Measurements from ENCODE around the gene ATG7. TPM values are rescaled to one million over a fixed set of nuclear protein-coding genes. Genes with fewer than 3 reads are reported as not detected.

The ATG7 gene, protein sequence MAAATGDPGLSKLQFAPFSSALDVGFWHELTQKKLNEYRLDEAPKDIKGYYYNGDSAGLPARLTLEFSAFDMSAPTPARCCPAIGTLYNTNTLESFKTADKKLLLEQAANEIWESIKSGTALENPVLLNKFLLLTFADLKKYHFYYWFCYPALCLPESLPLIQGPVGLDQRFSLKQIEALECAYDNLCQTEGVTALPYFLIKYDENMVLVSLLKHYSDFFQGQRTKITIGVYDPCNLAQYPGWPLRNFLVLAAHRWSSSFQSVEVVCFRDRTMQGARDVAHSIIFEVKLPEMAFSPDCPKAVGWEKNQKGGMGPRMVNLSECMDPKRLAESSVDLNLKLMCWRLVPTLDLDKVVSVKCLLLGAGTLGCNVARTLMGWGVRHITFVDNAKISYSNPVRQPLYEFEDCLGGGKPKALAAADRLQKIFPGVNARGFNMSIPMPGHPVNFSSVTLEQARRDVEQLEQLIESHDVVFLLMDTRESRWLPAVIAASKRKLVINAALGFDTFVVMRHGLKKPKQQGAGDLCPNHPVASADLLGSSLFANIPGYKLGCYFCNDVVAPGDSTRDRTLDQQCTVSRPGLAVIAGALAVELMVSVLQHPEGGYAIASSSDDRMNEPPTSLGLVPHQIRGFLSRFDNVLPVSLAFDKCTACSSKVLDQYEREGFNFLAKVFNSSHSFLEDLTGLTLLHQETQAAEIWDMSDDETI
- polyA plus RNA-seq (2012; ENCODE audit: insufficient read depth, insufficient read length) = 17.0 TPM

GRCh38 chr3:11271986-11272904 is at the start of gene ATG7:
Gene ATG7 (plus strand): TSS chr3:11272397. CDS start chr3:11298696, 26,299 bp downstream.
- peak; percentile 94 for DNase-seq (ENCODE audit: low read depth, low spot score)
- H3K4me3 ChIP-seq (ENCODE audit: low read length) = peak within 1 kb of the TSS; percentile 83

DNA sequence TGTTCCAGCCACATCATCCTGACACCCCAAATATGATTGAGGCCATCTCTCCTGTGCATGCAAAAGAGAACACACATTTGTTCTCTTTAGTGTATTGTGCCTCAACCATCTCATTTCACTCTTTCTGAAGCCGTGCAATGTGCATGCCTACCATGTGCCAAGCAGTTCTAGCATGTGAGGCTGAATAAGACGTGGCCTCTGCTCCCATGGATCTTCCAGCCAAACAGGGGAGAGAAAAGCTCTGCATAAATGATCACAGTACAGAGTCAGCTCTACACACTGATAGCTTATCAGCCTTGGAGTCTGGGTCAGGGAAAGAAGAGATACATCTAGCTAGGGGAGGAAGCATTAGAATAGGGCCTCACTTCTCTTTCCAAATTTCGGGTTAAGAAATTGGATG is 48.2 kb upstream of the ATG7 start:
- no peak for DNase-seq (ENCODE audit: low read depth, low spot score)

GRCh38 chr3:11224870-11225229 is 47.3 kb upstream of the ATG7 start:
- DNase-seq (ENCODE audit: low read depth, low spot score) = no peak
- H3K4me3 ChIP-seq (ENCODE audit: low read length) = no peak overlapping the region

More for the DNA sequence above, 48.2 kb upstream of the ATG7 start:
- no peak overlapping the region for H3K4me3 ChIP-seq (ENCODE audit: low read length)

DNA sequence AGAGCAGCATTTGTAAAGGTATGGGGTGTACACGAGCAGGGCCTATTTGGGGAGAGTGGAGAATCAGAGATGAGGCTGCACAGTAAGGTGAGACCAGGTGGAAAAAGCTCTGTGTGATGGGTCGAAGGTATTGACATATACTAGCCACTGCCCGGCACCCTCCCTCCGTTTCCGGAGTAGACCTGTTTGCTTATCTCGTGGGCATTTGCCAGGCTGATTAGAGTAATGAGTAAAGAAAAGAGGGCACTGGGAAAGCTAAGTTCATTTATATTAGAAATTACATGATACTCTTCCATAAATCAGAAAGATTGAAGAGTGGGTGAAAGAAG is 46.2 kb upstream of the ATG7 start:
- no peak overlapping the region for H3K4me3 ChIP-seq (ENCODE audit: low read length)
- no peak for DNase-seq (ENCODE audit: low read depth, low spot score)

DNA sequence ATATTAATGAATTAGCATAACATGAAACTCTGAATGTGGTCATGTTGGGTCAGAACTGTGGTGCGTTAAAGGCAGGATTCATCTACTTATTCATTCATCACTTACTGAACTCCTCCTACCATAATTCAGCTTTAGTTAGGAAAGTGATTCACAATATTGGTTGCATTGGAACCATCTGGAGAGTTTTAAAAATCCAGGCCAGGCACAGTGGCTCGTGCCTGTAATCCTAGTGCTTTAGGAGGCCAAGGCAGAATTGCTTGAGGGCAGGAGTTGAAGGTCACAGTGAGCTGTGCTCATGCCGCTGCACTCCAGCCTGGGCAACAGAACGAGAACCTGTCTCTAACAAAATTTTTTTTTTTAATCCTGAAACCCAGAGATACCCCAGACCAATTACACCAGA is 44.2 kb upstream of the ATG7 start:
- DNase-seq (ENCODE audit: low read depth, low spot score) = no peak

GRCh38 chr3:11230125-11230524 is 42.1 kb upstream of the ATG7 start:
- no peak for DNase-seq (ENCODE audit: low read depth, low spot score)
- no peak overlapping the region for H3K4me3 ChIP-seq (ENCODE audit: low read length)

More for the DNA sequence above, 44.2 kb upstream of the ATG7 start:
- H3K4me3 ChIP-seq (ENCODE audit: low read length) = no peak overlapping the region

GRCh38 chr3:11230832-11231231 is 41.4 kb upstream of the ATG7 start:
- no peak for DNase-seq (ENCODE audit: low read depth, low spot score)
- no peak overlapping the region for H3K4me3 ChIP-seq (ENCODE audit: low read length)

GRCh38 chr3:11235385-11235784 is 36.8 kb upstream of the ATG7 start:
- H3K4me3 ChIP-seq (ENCODE audit: low read length) = no peak overlapping the region
- DNase-seq (ENCODE audit: low read depth, low spot score) = no peak

DNA sequence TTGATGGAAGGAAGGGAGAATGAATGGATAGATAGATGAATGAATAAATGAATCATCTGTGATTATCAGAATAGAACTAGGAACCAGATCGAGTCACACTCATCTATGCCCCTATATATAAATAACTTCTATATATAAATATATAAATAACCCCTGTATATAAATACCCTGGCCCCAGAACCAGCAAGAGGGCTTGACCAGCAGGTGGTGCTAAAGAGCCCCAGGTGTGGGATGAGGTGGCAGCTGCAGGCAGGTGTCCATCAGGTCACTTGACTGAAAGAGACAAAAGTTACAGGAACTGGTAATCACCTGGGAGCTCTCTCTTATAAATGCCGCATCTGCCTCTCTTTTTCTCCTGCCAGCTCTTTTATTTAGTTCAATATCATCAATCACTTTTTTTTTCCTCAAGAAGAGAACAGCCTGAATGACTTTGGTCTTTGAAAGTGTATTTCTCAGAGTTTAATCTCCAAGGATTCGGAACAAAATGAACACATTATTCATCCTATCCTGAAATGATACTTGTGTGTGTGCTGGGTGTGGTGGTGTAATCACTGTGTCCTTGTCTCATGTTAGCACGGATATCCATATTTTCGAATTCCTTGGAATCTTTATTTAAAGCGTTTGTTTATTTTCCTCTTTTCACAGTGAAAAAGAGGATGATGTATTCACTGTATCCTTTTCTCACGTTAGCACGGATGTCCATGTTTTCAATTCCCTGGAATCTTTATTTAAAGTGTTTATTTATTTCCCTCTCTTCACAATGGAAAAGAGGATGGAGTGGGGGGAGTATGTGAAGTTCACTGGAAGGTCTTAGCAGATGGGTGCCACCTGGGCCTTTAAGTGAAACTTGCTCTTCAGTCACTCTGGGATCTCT is 35.4 kb upstream of the ATG7 start:
- no peak overlapping the region for H3K4me3 ChIP-seq (ENCODE audit: low read length)
- DNase-seq (ENCODE audit: low read depth, low spot score) = peak; percentile 44

DNA sequence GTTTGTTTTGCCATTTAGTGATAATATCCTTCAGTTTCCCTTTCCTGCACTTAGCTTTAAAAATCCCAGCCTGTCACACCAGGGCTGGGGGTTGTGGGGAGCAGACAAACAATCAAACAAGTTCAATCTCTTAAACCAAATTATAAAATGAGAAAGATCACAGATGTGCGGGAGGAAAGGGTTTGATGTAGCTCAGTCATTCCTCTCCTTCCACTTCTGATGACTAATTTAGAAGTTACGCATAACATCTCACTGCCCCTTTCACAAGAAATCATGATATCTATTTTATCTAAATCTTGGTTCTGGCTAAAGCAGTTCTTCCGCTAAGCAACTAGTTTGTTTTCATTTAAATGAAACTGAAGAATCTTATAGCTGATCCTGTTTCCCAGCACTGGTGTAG is 34.1 kb upstream of the ATG7 start:
- H3K4me3 ChIP-seq (ENCODE audit: low read length) = no peak overlapping the region
- DNase-seq (ENCODE audit: low read depth, low spot score) = no peak

DNA sequence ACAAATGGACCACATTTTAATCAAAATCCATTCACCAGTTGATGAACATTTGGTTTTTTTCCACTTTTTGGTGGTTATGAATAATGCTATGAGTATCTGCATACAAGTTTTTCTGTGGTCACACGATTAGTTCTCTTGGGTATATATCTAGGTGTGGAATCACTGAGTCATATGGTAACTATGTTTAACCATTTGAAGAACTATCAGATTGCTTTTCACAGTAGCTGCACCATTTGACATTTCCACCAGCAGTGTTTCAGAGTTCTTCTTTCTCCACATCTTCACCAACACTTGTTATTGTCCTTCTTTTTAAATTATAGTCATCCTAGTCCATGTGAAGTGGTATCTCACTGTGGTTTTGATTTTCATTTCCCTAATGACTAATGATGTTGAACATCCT is 33.3 kb upstream of the ATG7 start:
- no peak overlapping the region for H3K4me3 ChIP-seq (ENCODE audit: low read length)

DNA sequence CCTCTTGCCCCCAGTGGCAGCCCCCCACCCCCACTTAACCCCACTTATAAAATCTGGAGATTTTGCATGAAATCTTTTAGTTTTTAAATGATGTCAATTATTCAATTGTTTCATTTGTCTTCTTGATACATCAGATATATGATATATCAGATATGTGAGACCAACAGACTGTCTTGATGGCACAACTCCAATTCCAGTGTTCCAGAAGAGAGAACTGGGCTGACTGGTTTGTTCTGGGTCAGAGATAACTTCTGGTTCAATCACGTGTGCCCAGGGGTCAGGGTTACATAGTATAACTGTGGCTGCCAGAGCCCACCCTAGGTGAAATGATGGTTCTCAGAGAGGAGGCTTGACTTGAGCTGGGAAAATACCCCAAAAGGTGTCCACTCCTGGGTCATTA is 32.4 kb upstream of the ATG7 start:
- DNase-seq (ENCODE audit: low read depth, low spot score) = no peak
- no peak overlapping the region for H3K4me3 ChIP-seq (ENCODE audit: low read length)

More for the DNA sequence above, 33.3 kb upstream of the ATG7 start:
- DNase-seq (ENCODE audit: low read depth, low spot score) = no peak

GRCh38 chr3:11240496-11240895 is 31.7 kb upstream of the ATG7 start:
- H3K4me3 ChIP-seq (ENCODE audit: low read length) = no peak overlapping the region
- no peak for DNase-seq (ENCODE audit: low read depth, low spot score)

GRCh38 chr3:11244121-11244677 is 28.0 kb upstream of the ATG7 start:
- no peak for DNase-seq (ENCODE audit: low read depth, low spot score)
- H3K4me3 ChIP-seq (ENCODE audit: low read length) = no peak overlapping the region

GRCh38 chr3:11245276-11245675 is 26.9 kb upstream of the ATG7 start:
- H3K4me3 ChIP-seq (ENCODE audit: low read length) = no peak overlapping the region
- peak; percentile 58 for DNase-seq (ENCODE audit: low read depth, low spot score)

DNA sequence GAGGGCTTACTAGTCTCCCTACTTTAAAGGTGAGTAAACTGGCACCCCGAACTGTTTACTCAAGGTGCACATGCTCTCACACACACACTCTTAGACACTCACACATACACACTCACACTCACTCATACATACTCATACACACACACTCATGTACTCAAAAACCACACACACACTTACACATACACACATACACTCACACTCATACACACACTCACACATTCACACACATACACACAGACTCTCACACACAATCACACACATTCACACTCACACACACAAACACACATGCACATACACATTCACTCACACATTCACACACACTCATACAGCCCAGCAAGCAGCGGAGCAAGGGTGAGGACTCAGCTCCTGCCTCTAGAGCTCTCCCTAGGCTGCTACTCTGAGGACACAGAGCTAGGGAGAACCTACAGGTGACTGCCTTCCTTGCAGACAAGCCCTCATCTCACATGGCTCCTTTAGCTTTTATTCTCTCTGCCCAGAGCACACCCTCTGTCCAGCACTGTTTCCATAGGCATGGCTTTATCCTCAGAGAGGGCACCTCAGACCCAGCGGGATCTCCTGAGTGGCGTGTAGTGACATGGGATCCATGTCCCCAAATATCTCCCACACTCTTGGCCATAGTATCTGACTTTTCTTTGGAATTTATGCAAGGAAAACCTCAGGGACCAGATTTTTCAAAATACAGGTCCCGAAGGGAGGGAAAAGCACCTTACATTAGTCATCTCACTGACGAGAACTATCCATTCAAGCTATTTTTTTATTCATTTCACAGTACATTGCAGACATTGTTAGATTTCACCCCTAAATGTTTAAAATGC is 26.2 kb upstream of the ATG7 start:
- DNase-seq (ENCODE audit: low read depth, low spot score) = no peak
- H3K4me3 ChIP-seq (ENCODE audit: low read length) = no peak overlapping the region

DNA sequence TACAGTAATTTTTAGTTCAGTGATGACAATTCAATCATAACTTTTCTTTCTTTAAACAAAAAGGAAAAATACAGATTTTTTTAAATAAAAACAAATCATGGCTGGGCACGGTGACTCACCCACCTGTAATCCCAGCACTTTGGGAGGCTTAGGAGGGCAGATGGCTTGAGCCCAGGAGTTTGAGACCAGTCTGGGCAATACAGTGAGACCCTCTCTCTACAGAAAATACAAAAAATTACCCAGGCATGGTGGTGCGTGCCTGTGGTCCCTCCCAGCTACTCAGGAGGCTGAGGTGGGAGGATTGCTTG is 25.6 kb upstream of the ATG7 start:
- DNase-seq (ENCODE audit: low read depth, low spot score) = no peak
- H3K4me3 ChIP-seq (ENCODE audit: low read length) = no peak overlapping the region

GRCh38 chr3:11247362-11247761 is 24.8 kb upstream of the ATG7 start:
- no peak overlapping the region for H3K4me3 ChIP-seq (ENCODE audit: low read length)
- DNase-seq (ENCODE audit: low read depth, low spot score) = no peak
